Activated CD4-positive, alpha-beta T cell treated with anti-CD3 and anti-CD28 coated beads, Interleukin-2, amount 10 ng/mL, durations not matched to agents 7 days and 5 days (primary cell): ENCODE data around the gene MSI1. TPM values are rescaled to one million over a fixed set of nuclear protein-coding genes. Genes with fewer than 3 reads are reported as not detected.
"Not testable (repeated sequence)": the region's sequence is repeated elsewhere in the genome, so short reads cannot be mapped to it uniquely, and the experiment has no call there.

ENCODE experiments used
- CTCF ChIA-PET: fragments of 350-600 bp; sonication (Branson Sonifier 250); formaldehyde crosslinking; loops from one replicate; lab custom pipeline; 2021; ENCODE audit warnings: antibody characterized with exemption; lab: Charles Lee
- POLR2A ChIA-PET: fragments of 350-600 bp; sonication (Branson Sonifier 250); formaldehyde crosslinking; loops from one replicate; lab custom pipeline; 2021; ENCODE audit warnings: antibody characterized with exemption; lab: Charles Lee
- DNase-seq: peaks from one replicate; pipeline ENCODE4 v3.0.0-alpha.2; 2020
- H3K27ac Mint-ChIP-seq: one replicate; pipeline ENCODE4 v1.8.0; 2021; ENCODE audit warnings: mild to moderate bottlenecking, moderate library complexity, mixed read lengths
- H3K27me3 Mint-ChIP-seq: one replicate; pipeline ENCODE4 v1.8.0; 2021; ENCODE audit warnings: mixed read lengths
- H3K36me3 Mint-ChIP-seq: one replicate; pipeline ENCODE4 v1.8.0; 2021; ENCODE audit warnings: low read depth, mixed read lengths
- H3K4me1 Mint-ChIP-seq: one replicate; pipeline ENCODE4 v1.8.0; 2021; ENCODE audit warnings: mixed read lengths
- H3K4me3 Mint-ChIP-seq: one replicate; pipeline ENCODE4 v1.8.0; 2021; ENCODE audit warnings: mild to moderate bottlenecking, moderate library complexity, mixed read lengths
- H3K9me3 Mint-ChIP-seq: one replicate; pipeline ENCODE4 v1.8.0; 2021; ENCODE audit warnings: mixed read lengths
- total RNA-seq, 2 experiments: library from RNA; stranded (reverse); gene quantifications; one replicate each; pipeline ENCODE4 v1.2.3, GENCODE V29; 2021

The MSI1 gene
- total RNA-seq, 2 experiments from 2014 or later, result not detected

DNA sequence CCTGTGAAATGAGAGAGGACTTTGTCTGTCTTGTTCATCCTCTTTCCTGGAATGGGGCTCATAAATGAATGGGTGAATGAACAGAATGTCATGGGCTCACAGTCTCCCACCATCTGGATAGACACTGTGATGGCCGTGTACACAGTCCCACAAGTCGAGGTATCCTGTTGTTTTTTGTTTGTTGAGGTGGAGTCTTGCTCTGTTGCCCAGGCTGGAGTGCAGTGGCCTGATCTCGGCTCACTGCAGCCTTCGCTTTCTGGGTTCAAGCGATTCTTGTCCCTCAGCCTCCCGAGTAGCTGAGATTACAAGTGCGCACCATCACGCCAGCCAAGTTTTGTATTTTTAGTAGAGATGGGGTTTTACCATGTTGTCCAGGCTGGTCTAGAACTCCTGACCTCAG, 25.3 kb downstream of the MSI1 start:
- peaks cover 2% of the 10 kb centered on the region for H3K27me3 Mint-ChIP-seq
- ChIA-PET POLR2A (no interaction called here), CTCF (no interaction called here)
- peaks cover under 1% of the 10 kb centered on the region for H3K9me3 Mint-ChIP-seq
- no peak overlapping the region for H3K4me3 Mint-ChIP-seq
- no peaks in the 10 kb centered on the region for H3K36me3 Mint-ChIP-seq
- DNase-seq, result no peak
- no peaks in the 10 kb centered on the region for H3K4me1 Mint-ChIP-seq
- H3K27ac Mint-ChIP-seq, result no peak overlapping the region

DNA sequence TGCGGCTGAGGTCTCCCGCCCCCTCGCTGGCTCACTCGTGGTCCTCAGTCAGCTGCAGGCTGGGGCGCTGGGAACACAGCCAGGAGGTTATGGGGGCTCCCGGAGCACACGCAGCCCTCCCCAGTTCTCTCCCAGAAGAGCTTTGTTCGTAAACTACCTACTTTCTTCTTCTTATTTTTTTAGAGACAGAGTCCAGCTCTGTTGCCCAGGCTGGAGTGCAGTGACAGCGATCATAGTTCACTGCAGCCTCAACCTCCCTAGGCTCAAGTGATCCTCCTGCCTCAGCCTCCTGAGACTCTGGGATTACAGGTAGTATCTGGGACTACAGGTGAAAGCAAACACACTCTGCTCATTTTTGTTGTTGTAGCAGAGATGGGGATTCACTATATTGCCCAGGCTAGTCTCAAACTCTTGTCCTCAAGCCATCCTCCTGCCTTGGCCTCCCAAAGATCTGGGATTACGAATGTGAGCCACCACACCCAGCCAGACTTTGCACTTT, 25.9 kb downstream of the MSI1 start:
- Mint-ChIP-seq H3K36me3 (no peaks in the 10 kb centered on the region), H3K4me3 (no peak overlapping the region), H3K27ac (no peak overlapping the region), H3K9me3 (peaks cover 3% of the 10 kb centered on the region), H3K4me1 (no peaks in the 10 kb centered on the region), H3K27me3 (peaks cover 4% of the 10 kb centered on the region)
- no peak for DNase-seq
- POLR2A ChIA-PET, result no interaction called here
- CTCF ChIA-PET, result no interaction called here

- H3K27me3 Mint-ChIP-seq, result peaks cover 11% of the 10 kb centered on the region
- H3K9me3 Mint-ChIP-seq, result peaks cover 10% of the 10 kb centered on the region
- no peak overlapping the region for H3K4me3 Mint-ChIP-seq
- DNase-seq, result no peak
- H3K27ac Mint-ChIP-seq, result no peak overlapping the region
- no peaks in the 10 kb centered on the region for H3K4me1 Mint-ChIP-seq
- ChIA-PET POLR2A (no interaction called here), CTCF (no interaction called here)
- H3K36me3 Mint-ChIP-seq, result peaks cover 3% of the 10 kb centered on the region
These were observed 26.6 kb downstream of the MSI1 start for GRCh38 chr12:120342175-120343038.

GRCh38 chr12:120339256-120339655, 29.7 kb downstream of the MSI1 start:
- Mint-ChIP-seq H3K27me3 (peaks cover 11% of the 10 kb centered on the region), H3K27ac (no peak overlapping the region), H3K36me3 (peaks cover 5% of the 10 kb centered on the region), H3K4me3 (no peak overlapping the region), H3K9me3 (peaks cover 12% of the 10 kb centered on the region), H3K4me1 (no peaks in the 10 kb centered on the region)
- CTCF ChIA-PET, result interaction anchor here (0.6 kb wide), 1 partner anchor 89 kb away, joined by 4 read pairs; no protein-coding TSS in a partner anchor
- POLR2A ChIA-PET, result interaction anchor here (0.5 kb wide), 1 partner anchor 112 kb away, joined by 3 read pairs; no protein-coding TSS in a partner anchor
- no peak for DNase-seq

GRCh38 chr12:120337730-120338129, 31.2 kb downstream of the MSI1 start:
- ChIA-PET POLR2A (no interaction called here), CTCF (no interaction called here)
- peaks cover 12% of the 10 kb centered on the region for H3K9me3 Mint-ChIP-seq
- DNase-seq, result no peak
- H3K4me3 Mint-ChIP-seq, result no peak overlapping the region
- H3K27ac Mint-ChIP-seq, result no peak overlapping the region
- H3K36me3 Mint-ChIP-seq, result peaks cover 5% of the 10 kb centered on the region
- H3K27me3 Mint-ChIP-seq, result peaks cover 11% of the 10 kb centered on the region
- no peaks in the 10 kb centered on the region for H3K4me1 Mint-ChIP-seq

GRCh38 chr12:120336392-120336791, 32.6 kb downstream of the MSI1 start:
- not testable (repeated sequence) for DNase-seq
- peaks cover 12% of the 10 kb centered on the region for H3K9me3 Mint-ChIP-seq
- CTCF ChIA-PET, result interaction anchor here (0.7 kb wide), 1 partner anchor 231 kb away, joined by 3 read pairs; no protein-coding TSS in a partner anchor

DNA sequence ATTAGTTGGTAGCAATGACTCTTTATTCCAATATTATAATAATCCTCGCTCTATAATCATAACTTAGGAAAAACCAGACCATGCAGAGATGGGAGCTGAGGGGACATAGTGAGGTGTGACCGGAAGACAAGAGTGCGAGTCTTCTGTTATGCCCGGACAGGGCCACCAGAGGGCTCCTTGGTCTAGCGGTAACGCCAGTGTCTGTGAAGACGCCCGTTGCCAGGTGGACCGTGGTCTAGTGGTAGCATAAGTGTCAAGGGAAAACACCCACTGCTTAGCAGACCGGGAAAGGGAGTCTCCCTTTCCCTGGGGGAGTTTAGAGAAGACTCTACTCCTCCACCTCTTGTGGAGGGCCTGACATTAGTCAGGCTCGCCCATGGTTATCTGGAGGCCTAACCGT, 33.5 kb downstream of the MSI1 start:
- H3K4me1 Mint-ChIP-seq, H3K27ac Mint-ChIP-seq, POLR2A ChIA-PET, CTCF ChIA-PET, H3K4me3 Mint-ChIP-seq, H3K36me3 Mint-ChIP-seq: not testable (repeated sequence)
- peaks cover 12% of the 10 kb centered on the region for H3K9me3 Mint-ChIP-seq
- peak; percentile 29 for DNase-seq
- H3K27me3 Mint-ChIP-seq, result peaks cover 11% of the 10 kb centered on the region

More at GRCh38 chr12:120336392-120336791, 32.6 kb downstream of the MSI1 start:
- H3K27ac Mint-ChIP-seq, POLR2A ChIA-PET, H3K36me3 Mint-ChIP-seq, H3K4me3 Mint-ChIP-seq, H3K4me1 Mint-ChIP-seq: not testable (repeated sequence)
- H3K27me3 Mint-ChIP-seq, result peaks cover 11% of the 10 kb centered on the region

GRCh38 chr12:120332523-120332922, 36.4 kb downstream of the MSI1 start:
- Mint-ChIP-seq H3K9me3 (peaks cover 3% of the 10 kb centered on the region), H3K36me3 (peaks cover 3% of the 10 kb centered on the region), H3K27ac (no peak overlapping the region), H3K27me3 (peaks cover 2% of the 10 kb centered on the region), H3K4me3 (no peak overlapping the region), H3K4me1 (no peaks in the 10 kb centered on the region)
- POLR2A ChIA-PET, result no interaction called here
- CTCF ChIA-PET, result interaction anchor here (0.6 kb wide), 1 partner anchor 273 kb away, joined by 5 read pairs; no protein-coding TSS in a partner anchor
- no peak for DNase-seq

- H3K27me3 Mint-ChIP-seq, result no peaks in the 10 kb centered on the region
- POLR2A ChIA-PET, result no interaction called here
- H3K27ac Mint-ChIP-seq, result no peak overlapping the region
- H3K4me3 Mint-ChIP-seq, result no peak overlapping the region
- CTCF ChIA-PET, result no interaction called here
- no peaks in the 10 kb centered on the region for H3K4me1 Mint-ChIP-seq
- H3K36me3 Mint-ChIP-seq, result no peaks in the 10 kb centered on the region
- DNase-seq, result no peak
- H3K9me3 Mint-ChIP-seq, result no peaks in the 10 kb centered on the region
These were observed 36.9 kb downstream of the MSI1 start for GRCh38 chr12:120332041-120332440.

DNA sequence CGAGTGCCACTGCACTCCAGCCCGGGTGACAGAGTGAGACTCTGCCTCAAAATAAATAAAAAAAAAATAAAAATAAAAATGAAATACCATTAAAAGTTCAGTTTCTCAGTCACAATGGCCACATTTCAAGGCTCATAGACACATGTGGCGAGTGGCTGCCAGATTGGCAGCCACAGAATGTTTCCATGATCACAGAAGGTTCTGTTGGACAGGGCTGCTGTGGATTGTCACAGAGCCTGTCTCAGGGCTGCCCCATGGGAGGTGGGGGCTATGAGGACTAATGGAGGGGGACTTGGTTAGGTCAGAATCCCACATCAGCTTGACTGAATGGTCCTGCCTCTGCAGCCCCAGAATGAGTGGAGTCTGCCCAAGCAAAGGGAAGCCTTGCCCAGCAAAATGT, 37.6 kb downstream of the MSI1 start:
- CTCF ChIA-PET, result no interaction called here
- POLR2A ChIA-PET, result no interaction called here
- no peak for DNase-seq
- Mint-ChIP-seq H3K27me3 (no peaks in the 10 kb centered on the region), H3K9me3 (no peaks in the 10 kb centered on the region), H3K27ac (no peak overlapping the region), H3K36me3 (no peaks in the 10 kb centered on the region), H3K4me1 (no peaks in the 10 kb centered on the region), H3K4me3 (no peak overlapping the region)

DNA sequence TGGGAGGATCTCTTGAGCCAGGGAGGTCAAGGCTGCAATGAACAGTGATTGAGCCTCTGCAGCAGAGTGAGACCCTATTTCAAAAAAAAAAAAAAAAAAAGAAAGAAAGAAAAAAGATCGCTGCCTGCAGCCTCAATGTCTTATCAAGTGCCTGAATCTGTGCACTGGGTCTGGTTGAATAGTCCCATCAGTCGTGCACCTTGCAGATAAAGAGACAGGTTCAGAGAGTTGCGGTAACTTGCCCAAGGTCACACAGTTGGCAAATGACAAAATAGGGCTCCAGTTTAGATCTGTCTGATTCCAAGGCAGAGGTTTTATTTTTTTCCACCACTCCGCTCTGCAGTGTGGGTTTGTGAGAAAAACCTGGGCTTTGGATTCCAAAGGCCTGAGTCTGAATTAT, 40.7 kb downstream of the MSI1 start:
- no peak for DNase-seq
- peaks cover 8% of the 10 kb centered on the region for H3K4me1 Mint-ChIP-seq
- H3K36me3 Mint-ChIP-seq, result no peaks in the 10 kb centered on the region
- H3K27me3 Mint-ChIP-seq, result no peaks in the 10 kb centered on the region
- no peak overlapping the region for H3K27ac Mint-ChIP-seq
- H3K9me3 Mint-ChIP-seq, result no peaks in the 10 kb centered on the region
- H3K4me3 Mint-ChIP-seq, result no peak overlapping the region
- CTCF ChIA-PET, result interaction anchor here (1.1 kb wide), 1 partner anchor 15 kb away, joined by 3 read pairs; no protein-coding TSS in a partner anchor
- POLR2A ChIA-PET, result no interaction called here

DNA sequence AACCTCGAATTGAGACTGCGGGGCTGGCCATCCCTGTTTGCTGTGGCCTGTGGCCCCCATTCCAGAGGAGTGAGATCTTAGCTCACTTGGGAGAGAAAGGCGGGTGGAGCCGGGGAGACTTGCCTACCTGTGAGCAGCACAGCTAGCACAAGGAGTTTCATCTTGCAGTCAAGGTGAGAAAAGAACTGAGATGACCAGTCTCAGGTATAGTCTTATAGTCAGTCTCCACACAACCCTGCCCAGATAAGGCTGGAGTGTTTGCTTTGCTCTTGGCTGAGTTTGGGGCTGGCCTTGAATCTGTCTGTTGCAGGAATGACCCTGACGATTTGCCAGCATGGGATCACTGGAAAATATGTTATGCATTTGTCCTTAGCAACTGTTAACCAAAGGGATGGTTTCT, 41.4 kb downstream of the MSI1 start, which contains the start of gene PLA2G1B:
TSS of gene PLA2G1B (minus strand) at position 187 of the 400 bp plus-strand sequence. CDS start at position 161, 26 bp downstream.
- Mint-ChIP-seq H3K4me1 (peaks cover 8% of the 10 kb centered on the region), H3K27ac (no peak within 1 kb of the TSS), H3K9me3 (no peaks in the 10 kb centered on the region), H3K27me3 (no peaks in the 10 kb centered on the region), H3K4me3 (no peak within 1 kb of the TSS), H3K36me3 (no peaks in the 10 kb centered on the region)
- CTCF ChIA-PET, result interaction anchor here (0.6 to 1.2 kb wide), 3 partner anchors 9 to 14 kb away, joined by 3 read pairs; no protein-coding TSS in a partner anchor
- no peak for DNase-seq
- POLR2A ChIA-PET, result interaction anchor here (0.6 kb wide), 1 partner anchor 26 kb away, joined by 4 read pairs; the partner anchor contains the start of gene SIRT4

DNA sequence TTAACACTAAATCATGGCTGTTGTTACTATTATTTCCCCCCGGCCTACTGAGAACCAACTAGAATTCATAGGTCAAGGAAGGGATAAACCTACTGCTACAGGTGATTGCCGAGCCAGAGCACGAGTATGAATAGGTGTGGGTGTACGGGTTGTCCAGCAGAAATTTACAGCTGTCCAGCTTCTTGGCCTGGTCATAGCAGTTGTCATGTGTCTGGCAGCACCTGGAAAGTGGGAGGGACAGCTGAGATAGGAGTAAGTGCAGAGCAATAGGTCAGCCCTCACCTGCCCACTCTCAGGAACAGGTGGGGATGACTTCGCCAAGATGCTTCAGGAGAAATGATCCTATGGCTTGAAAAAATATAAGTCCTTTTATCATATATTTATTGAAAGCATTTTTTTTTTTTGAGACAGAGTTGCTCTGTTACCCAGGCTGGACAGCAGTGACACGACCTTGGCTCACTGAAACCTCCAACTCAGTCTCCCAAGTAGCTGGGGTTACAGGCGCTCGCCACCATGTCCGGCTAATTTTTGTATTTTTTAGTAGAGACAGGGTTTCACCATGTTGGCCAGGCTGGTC, 44.0 kb downstream of the MSI1 start:
- no peaks in the 10 kb centered on the region for H3K9me3 Mint-ChIP-seq
- ChIA-PET CTCF (interaction anchor here (0.6 to 1.6 kb wide), 6 partner anchors 11 to 655 kb away, joined by 3 to 7 read pairs (median 4); partner anchors contain the start of gene SIRT4), POLR2A (no interaction called here)
- H3K27ac Mint-ChIP-seq, result no peak overlapping the region
- H3K4me3 Mint-ChIP-seq, result no peak overlapping the region
- H3K4me1 Mint-ChIP-seq, result peaks cover 8% of the 10 kb centered on the region
- no peaks in the 10 kb centered on the region for H3K27me3 Mint-ChIP-seq
- no peak for DNase-seq
- no peaks in the 10 kb centered on the region for H3K36me3 Mint-ChIP-seq
